Activated CD4-positive, alpha-beta T cell treated with anti-CD3 and anti-CD28 coated beads for 36 hours (primary cell): Measurements from ENCODE around the gene GNB2. TPM values are rescaled to one million over a fixed set of nuclear protein-coding genes. Genes with fewer than 3 reads are reported as not detected.
A peak's percentile ranks its signal among the peaks of the same experiment; 100 is the strongest.

Source experiments
- ATAC-seq: fragments of 200-7000 bp; cut with Tn5 transposase; one replicate; pipeline ENCODE4 v1.10.0; 2021; ENCODE audit warnings: mild to moderate bottlenecking, moderate library complexity
- CTCF ChIA-PET: fragments of 350-600 bp; sonication (Branson Sonifier 250); formaldehyde crosslinking; loops from one replicate; lab custom pipeline; 2021; ENCODE audit warnings: antibody characterized with exemption; lab: Charles Lee
- POLR2A ChIA-PET: fragments of 350-600 bp; sonication (Branson Sonifier 250); formaldehyde crosslinking; loops from one replicate; lab custom pipeline; 2021; ENCODE audit warnings: antibody characterized with exemption, inconsistent platforms; lab: Charles Lee
- DNase-seq: peaks from one replicate; pipeline ENCODE4 v3.0.0-alpha.2; 2020
- H3K27ac Mint-ChIP-seq: one replicate; pipeline ENCODE4 v1.8.0; 2021; ENCODE audit warnings: mixed read lengths
- H3K27me3 Mint-ChIP-seq: one replicate; pipeline ENCODE4 v1.8.0; 2021; ENCODE audit warnings: mixed read lengths
- H3K36me3 Mint-ChIP-seq: one replicate; pipeline ENCODE4 v1.8.0; 2021; ENCODE audit warnings: low read depth, mixed read lengths
- H3K4me1 Mint-ChIP-seq: one replicate; pipeline ENCODE4 v1.8.0; 2021; ENCODE audit warnings: mixed read lengths
- H3K4me3 Mint-ChIP-seq: one replicate; pipeline ENCODE4 v1.8.0; 2021; ENCODE audit warnings: mild to moderate bottlenecking, moderate library complexity, mixed read lengths
- H3K9me3 Mint-ChIP-seq: one replicate; pipeline ENCODE4 v1.8.0; 2021; ENCODE audit warnings: low read depth, mixed read lengths
- intact Hi-C, 2 experiments: fragments of 100-400 bp; cut with DNase I in 1 of 2; cut with micrococcal nuclease in 1 of 2; formaldehyde crosslinking; loops; one replicate each; pipeline versions ENCODE4 v1.14.2 to v1.15.1; 2022 to 2024; cut with DNase I, micrococcal nuclease
- total RNA-seq, 2 experiments: library from RNA; stranded (reverse); gene quantifications; one replicate each; pipeline ENCODE4 v1.2.3, GENCODE V29; 2021

Gene GNB2
- total RNA-seq, 2 experiments from 2014 or later = 172 to 200 TPM

- no peaks in the 10 kb centered on the region for H3K27me3 Mint-ChIP-seq
- DNase-seq = no peak
- no peak for ATAC-seq
- intact Hi-C loops = no loop called here
- no peak overlapping the region for H3K27ac Mint-ChIP-seq
- H3K36me3 Mint-ChIP-seq = peaks cover 30% of the 10 kb centered on the region
- no peak overlapping the region for H3K4me3 Mint-ChIP-seq
- ChIA-PET CTCF (interaction anchor here (0.6 to 1.8 kb wide), 4 partner anchors 10 to 84 kb away, joined by 4 to 10 read pairs (median 5); no protein-coding TSS in a partner anchor), POLR2A (interaction anchor here (0.6 to 0.9 kb wide), 4 partner anchors 8 to 210 kb away, joined by 3 to 4 read pairs (median 3); partner anchors contain the start of gene GNB2)
- peaks cover 25% of the 10 kb centered on the region for H3K4me1 Mint-ChIP-seq
- H3K9me3 Mint-ChIP-seq = no peaks in the 10 kb centered on the region
Observed at GRCh38 chr7:100681491-100682227, 8.1 kb downstream of the GNB2 start.

- ChIA-PET CTCF (interaction anchor here (1.2 to 1.8 kb wide), 3 partner anchors 9 to 43 kb away, joined by 4 to 10 read pairs (median 5); no protein-coding TSS in a partner anchor), POLR2A (interaction anchor here (0.6 to 0.9 kb wide), 4 partner anchors 8 to 209 kb away, joined by 3 to 4 read pairs (median 3); partner anchors contain the start of gene GNB2)
- peaks cover 25% of the 10 kb centered on the region for H3K36me3 Mint-ChIP-seq
- DNase-seq = no peak
- intact Hi-C loops = no loop called here
- no peaks in the 10 kb centered on the region for H3K27me3 Mint-ChIP-seq
- ATAC-seq = peak; percentile 20
- peaks cover 24% of the 10 kb centered on the region for H3K4me1 Mint-ChIP-seq
- no peak overlapping the region for H3K27ac Mint-ChIP-seq
- no peak overlapping the region for H3K4me3 Mint-ChIP-seq
- H3K9me3 Mint-ChIP-seq = no peaks in the 10 kb centered on the region
Observed at GRCh38 chr7:100682228-100682741, 8.7 kb downstream of the GNB2 start.

- Mint-ChIP-seq H3K27me3 (no peaks in the 10 kb centered on the region), H3K4me1 (peaks cover 25% of the 10 kb centered on the region), H3K4me3 (no peak overlapping the region), H3K27ac (no peak overlapping the region), H3K36me3 (peaks cover 22% of the 10 kb centered on the region), H3K9me3 (no peaks in the 10 kb centered on the region)
- ChIA-PET CTCF (interaction anchor here (0.5 to 1.8 kb wide), 5 partner anchors 8 to 130 kb away, joined by 3 to 10 read pairs (median 4); no protein-coding TSS in a partner anchor), POLR2A (interaction anchor here (0.6 to 1.3 kb wide), 2 partner anchors 203 to 254 kb away, joined by 3 read pairs; partner anchors contain the start of gene ZCWPW1)
- no peak for ATAC-seq
- intact Hi-C loops = no loop called here
- no peak for DNase-seq
Observed at GRCh38 chr7:100682991-100683658, 9.6 kb downstream of the GNB2 start.

GRCh38 chr7:100683659-100684533 is 10.4 kb downstream of the GNB2 start:
- Mint-ChIP-seq H3K9me3 (no peaks in the 10 kb centered on the region), H3K36me3 (peaks cover 19% of the 10 kb centered on the region), H3K27ac (no peak overlapping the region), H3K4me1 (peaks cover 26% of the 10 kb centered on the region), H3K4me3 (no peak overlapping the region), H3K27me3 (no peaks in the 10 kb centered on the region)
- POLR2A ChIA-PET = interaction anchor here (0.6 to 1.3 kb wide), 3 partner anchors 8 to 255 kb away, joined by 3 read pairs; partner anchors contain the start of gene ZCWPW1
- CTCF ChIA-PET = interaction anchor here (0.5 to 1.0 kb wide), 4 partner anchors 72 to 238 kb away, joined by 3 read pairs; partner anchors contain the start of gene MOSPD3
- DNase-seq = no peak
- intact Hi-C loops = no loop called here
- ATAC-seq = no peak

GRCh38 chr7:100684534-100685042 is 11.0 kb downstream of the GNB2 start:
- DNase-seq (no peak), ATAC-seq (no peak)
- CTCF ChIA-PET = interaction anchor here (0.6 to 1.0 kb wide), 2 partner anchors 72 to 239 kb away, joined by 3 read pairs; partner anchors contain the start of gene MOSPD3
- no peaks in the 10 kb centered on the region for H3K27me3 Mint-ChIP-seq
- intact Hi-C loops = no loop called here
- peaks cover 18% of the 10 kb centered on the region for H3K36me3 Mint-ChIP-seq
- no peak overlapping the region for H3K27ac Mint-ChIP-seq
- POLR2A ChIA-PET = interaction anchor here (0.6 kb wide), 1 partner anchor 9 kb away, joined by 3 read pairs; no protein-coding TSS in a partner anchor
- peaks cover 27% of the 10 kb centered on the region for H3K4me1 Mint-ChIP-seq
- no peaks in the 10 kb centered on the region for H3K9me3 Mint-ChIP-seq
- no peak overlapping the region for H3K4me3 Mint-ChIP-seq

- H3K27me3 Mint-ChIP-seq = no peaks in the 10 kb centered on the region
- H3K27ac Mint-ChIP-seq = no peak overlapping the region
- intact Hi-C loops = no loop called here
- H3K4me3 Mint-ChIP-seq = no peak overlapping the region
- ChIA-PET CTCF (no interaction called here), POLR2A (no interaction called here)
- DNase-seq (no peak), ATAC-seq (no peak)
- H3K9me3 Mint-ChIP-seq = no peaks in the 10 kb centered on the region
- peaks cover 14% of the 10 kb centered on the region for H3K36me3 Mint-ChIP-seq
- H3K4me1 Mint-ChIP-seq = peaks cover 28% of the 10 kb centered on the region
Observed at GRCh38 chr7:100685049-100685605, 11.6 kb downstream of the GNB2 start.

GRCh38 chr7:100685631-100686145 is 12.1 kb downstream of the GNB2 start:
- Mint-ChIP-seq H3K27me3 (no peaks in the 10 kb centered on the region), H3K27ac (no peak overlapping the region), H3K36me3 (peaks cover 13% of the 10 kb centered on the region), H3K9me3 (no peaks in the 10 kb centered on the region), H3K4me1 (peaks cover 23% of the 10 kb centered on the region), H3K4me3 (no peak overlapping the region)
- ATAC-seq (no peak), DNase-seq (no peak)
- intact Hi-C loops = no loop called here
- ChIA-PET POLR2A (no interaction called here), CTCF (no interaction called here)

- ChIA-PET CTCF (no interaction called here), POLR2A (no interaction called here)
- no peak for DNase-seq
- H3K36me3 Mint-ChIP-seq = peaks cover 13% of the 10 kb centered on the region
- intact Hi-C loops = no loop called here
- no peaks in the 10 kb centered on the region for H3K9me3 Mint-ChIP-seq
- H3K27me3 Mint-ChIP-seq = no peaks in the 10 kb centered on the region
- H3K4me3 Mint-ChIP-seq = no peak overlapping the region
- no peak overlapping the region for H3K27ac Mint-ChIP-seq
- ATAC-seq = no peak
- H3K4me1 Mint-ChIP-seq = peaks cover 23% of the 10 kb centered on the region
Observed at GRCh38 chr7:100686201-100686821, 12.8 kb downstream of the GNB2 start.

- H3K27ac Mint-ChIP-seq = no peak overlapping the region
- CTCF ChIA-PET = no interaction called here
- H3K9me3 Mint-ChIP-seq = no peaks in the 10 kb centered on the region
- peaks cover 13% of the 10 kb centered on the region for H3K36me3 Mint-ChIP-seq
- DNase-seq = no peak
- no peak for ATAC-seq
- no peak overlapping the region for H3K4me3 Mint-ChIP-seq
- POLR2A ChIA-PET = no interaction called here
- no peaks in the 10 kb centered on the region for H3K27me3 Mint-ChIP-seq
- intact Hi-C loops = no loop called here
- peaks cover 23% of the 10 kb centered on the region for H3K4me1 Mint-ChIP-seq
Observed at GRCh38 chr7:100686822-100687211, 13.3 kb downstream of the GNB2 start.

- ATAC-seq (no peak), DNase-seq (no peak)
- Mint-ChIP-seq H3K4me3 (no peak overlapping the region), H3K27ac (no peak overlapping the region), H3K9me3 (no peaks in the 10 kb centered on the region), H3K27me3 (no peaks in the 10 kb centered on the region), H3K36me3 (peaks cover 14% of the 10 kb centered on the region), H3K4me1 (peaks cover 27% of the 10 kb centered on the region)
- CTCF ChIA-PET = interaction anchor here (0.5 to 1.0 kb wide), 2 partner anchors 13 to 25 kb away, joined by 3 to 4 read pairs; no protein-coding TSS in a partner anchor
- intact Hi-C loops = no loop called here
- POLR2A ChIA-PET = interaction anchor here (0.7 kb wide), 1 partner anchor 104 kb away, joined by 4 read pairs; no protein-coding TSS in a partner anchor
Observed at GRCh38 chr7:100687261-100687660, 13.7 kb downstream of the GNB2 start.
